HFF-Myc (cell line): ENCODE results near the gene CDCP2.

Experiments used
- DNase-seq: peaks from one replicate; pipeline ENCODE4 v3.0.0-alpha.2; 2011; ENCODE audit warnings: low read depth; ENCODE audit errors: extremely low read depth
- H3K4me3 ChIP-seq: replicated peaks from 2 replicates; pipeline ENCODE4 v1.5.1; 2011; ENCODE audit warnings: low read depth, mild to moderate bottlenecking, control low read depth, low read length
- CTCF ChIP-seq: IDR thresholded peaks from 2 replicates; pipeline ENCODE4 v1.5.1; 2012; ENCODE audit warnings: mild to moderate bottlenecking, low read depth, low read length, control low read depth; ENCODE audit errors: missing control alignments

CDCP2 gene

GRCh38 chr1:54176621-54177327 lies 24.0 kb upstream of the CDCP2 start:
- no peak for DNase-seq
- H3K4me3 ChIP-seq, result no peak overlapping the region
- no peak for TF ChIP-seq CTCF

GRCh38 chr1:54174106-54174505 lies 21.3 kb upstream of the CDCP2 start:
- H3K4me3 ChIP-seq, result no peak overlapping the region
- no peak for DNase-seq
- TF ChIP-seq CTCF, result no peak

- no peak for TF ChIP-seq CTCF
- H3K4me3 ChIP-seq, result no peak overlapping the region
- no peak for DNase-seq
Observed at GRCh38 chr1:54173681-54174080, 20.9 kb upstream of the CDCP2 start.

- DNase-seq, result no peak
- TF ChIP-seq CTCF, result no peak
- no peak overlapping the region for H3K4me3 ChIP-seq
Observed at GRCh38 chr1:54172614-54173599, 20.1 kb upstream of the CDCP2 start.

- TF ChIP-seq CTCF, result no peak
- no peak for DNase-seq
- no peak overlapping the region for H3K4me3 ChIP-seq
Observed at GRCh38 chr1:54171606-54172005, 18.8 kb upstream of the CDCP2 start.

- TF ChIP-seq CTCF, result no peak
- DNase-seq, result no peak
- no peak overlapping the region for H3K4me3 ChIP-seq
Observed at GRCh38 chr1:54171016-54171415, 18.2 kb upstream of the CDCP2 start.
